Skin of body (tissue), 2 donors: ENCODE measurements around the gene ARAP2. TPM values are rescaled to one million over a fixed set of nuclear protein-coding genes. Genes with fewer than 3 reads are reported as not detected.
"Not testable (repeated sequence)": the region's sequence is repeated elsewhere in the genome, so short reads cannot be mapped to it uniquely, and the experiment has no call there.

Experiments used
- DNase-seq: peaks from one replicate; lab custom pipeline; 2025; lab: John Stamatoyannopoulos, UW
- total RNA-seq: library from RNA; depleted of rRNA; stranded (reverse); fragments of >200 nt; gene quantifications from one replicate; pipeline ENCODE4 v1.2.3, GENCODE V29; 2014

Gene ARAP2
- total RNA-seq, 1 donor from 2014 or later: 48.6 TPM

DNA sequence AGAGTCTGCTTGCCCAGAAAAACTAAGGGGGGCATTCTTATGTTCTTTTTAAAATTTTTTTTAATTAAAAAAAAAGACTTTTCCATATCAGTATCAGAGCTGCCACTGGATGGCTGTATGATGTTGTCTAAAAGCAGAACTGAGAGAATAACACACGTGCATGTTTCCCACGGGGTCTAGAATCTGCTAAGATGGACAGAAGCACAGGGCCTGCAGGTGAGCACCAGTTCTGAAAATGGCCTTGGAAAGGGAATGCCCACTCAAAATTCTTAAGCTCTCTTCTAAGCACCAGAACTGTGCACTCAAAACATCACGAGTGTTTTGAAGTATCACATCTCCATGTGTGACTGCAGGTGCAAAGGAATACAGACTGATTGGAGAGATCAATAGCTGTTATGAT lies 61.1 kb downstream of the ARAP2 start:
- no peak for DNase-seq

DNA sequence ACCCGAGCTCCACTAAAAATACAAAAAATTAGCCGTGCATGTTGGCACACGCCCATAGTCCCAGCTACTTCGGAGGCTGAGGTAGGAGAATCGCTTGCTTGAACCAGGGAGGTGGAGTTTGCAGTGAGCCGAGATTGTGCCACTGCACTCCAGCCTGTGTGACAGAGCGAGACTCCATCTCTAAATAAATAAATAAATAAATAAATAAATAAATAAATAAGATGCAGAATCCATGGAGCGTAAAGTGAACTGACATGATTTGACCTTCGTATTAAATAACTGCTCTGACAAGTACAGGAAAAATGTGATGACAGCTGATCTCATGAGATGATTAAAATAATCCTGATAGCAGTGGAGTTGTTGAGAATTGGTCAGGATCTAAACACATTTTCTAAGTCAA lies 62.0 kb downstream of the ARAP2 start:
- not testable (repeated sequence) for DNase-seq

DNA sequence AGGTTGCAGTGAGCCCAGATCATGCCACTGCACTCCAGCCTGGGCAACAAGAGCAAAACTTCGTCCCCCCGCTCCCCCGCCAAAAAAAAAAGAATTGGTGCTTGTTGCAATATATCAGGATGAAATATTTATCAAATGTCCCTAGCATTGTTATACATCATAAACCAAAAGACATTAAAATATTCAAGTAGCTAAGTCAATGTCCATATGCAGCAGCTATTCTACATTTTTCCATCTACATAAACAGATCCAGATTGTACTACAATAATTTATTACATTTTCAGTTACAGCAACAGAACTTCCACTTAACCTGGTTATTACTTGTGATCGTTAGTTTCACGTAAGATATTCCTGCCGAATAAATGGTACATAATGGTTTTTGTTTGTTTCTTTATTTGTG lies 64.1 kb downstream of the ARAP2 start:
- DNase-seq: no peak

DNA sequence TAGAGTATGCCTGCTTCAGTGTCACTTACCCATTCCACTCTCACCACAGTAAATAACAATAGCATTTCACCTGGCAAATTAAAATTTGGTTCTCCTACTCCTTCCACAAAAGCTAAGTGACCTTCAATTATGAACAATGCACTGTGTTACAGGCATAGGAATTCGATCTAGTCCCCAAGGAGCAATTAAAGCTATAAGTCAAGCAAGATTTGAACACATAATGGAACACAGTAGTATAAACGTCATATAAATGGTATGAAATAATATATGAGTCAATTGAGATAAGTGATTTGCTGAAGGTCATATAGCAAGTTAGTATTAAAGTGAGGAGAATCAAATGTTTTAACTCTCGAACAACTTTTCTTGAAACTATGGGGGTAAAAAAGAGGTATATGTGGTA lies 65.8 kb downstream of the ARAP2 start:
- DNase-seq: no peak

DNA sequence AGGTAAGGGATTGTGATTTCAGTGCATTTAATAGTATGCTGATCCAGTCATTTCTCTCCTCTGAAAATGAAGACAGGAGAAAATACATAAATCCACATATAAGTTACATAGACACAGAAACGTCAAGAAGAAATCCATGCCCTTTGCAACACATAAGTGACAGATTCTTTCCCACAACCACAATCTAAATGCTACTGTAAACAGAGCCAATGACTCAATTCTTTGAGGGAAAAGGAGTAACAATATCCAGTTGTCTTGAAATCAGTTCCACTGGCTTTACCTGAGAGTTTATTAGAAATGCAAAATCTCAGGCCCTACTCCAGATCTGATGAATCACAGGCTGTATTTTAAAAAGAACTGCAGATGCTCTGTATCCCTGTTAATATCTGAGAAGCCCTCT lies 66.4 kb downstream of the ARAP2 start:
- no peak for DNase-seq

DNA sequence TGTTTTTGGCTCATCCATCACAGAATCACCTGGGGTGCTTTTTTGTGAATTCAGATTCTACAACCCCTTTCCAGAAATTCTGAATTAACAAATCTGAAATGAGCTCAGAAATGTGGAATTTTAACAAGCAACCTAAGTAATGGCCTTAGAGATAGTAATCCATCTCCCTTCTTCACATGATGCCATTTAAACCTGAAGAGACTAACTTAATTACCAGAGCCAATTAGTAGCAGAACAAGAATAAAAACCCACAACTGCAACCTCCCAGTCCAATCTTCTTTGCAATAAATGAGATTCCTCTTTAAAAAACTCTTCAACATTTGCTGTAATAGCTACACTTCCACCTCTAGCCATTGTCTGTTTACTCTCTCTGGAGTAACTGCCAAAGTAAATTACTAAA lies 69.7 kb downstream of the ARAP2 start:
- no peak for DNase-seq

DNA sequence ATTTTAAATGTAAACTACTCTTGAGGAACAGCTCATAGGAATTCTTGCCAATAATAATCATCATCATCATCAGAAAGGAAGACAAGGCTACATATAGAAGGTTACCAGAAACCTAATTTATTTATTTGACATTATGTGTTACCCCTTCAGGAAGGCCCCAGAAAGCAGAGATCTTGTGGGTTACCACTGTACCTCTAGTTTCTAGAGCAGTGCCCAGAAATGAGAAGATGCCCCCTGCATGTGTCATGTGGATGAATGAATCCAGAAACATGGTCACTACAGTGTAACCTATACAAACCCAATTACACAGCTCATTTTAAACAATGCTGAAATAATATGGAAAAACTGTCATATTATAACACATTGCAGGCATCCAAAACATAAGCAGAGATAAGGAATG lies 70.4 kb downstream of the ARAP2 start:
- DNase-seq: no peak

DNA sequence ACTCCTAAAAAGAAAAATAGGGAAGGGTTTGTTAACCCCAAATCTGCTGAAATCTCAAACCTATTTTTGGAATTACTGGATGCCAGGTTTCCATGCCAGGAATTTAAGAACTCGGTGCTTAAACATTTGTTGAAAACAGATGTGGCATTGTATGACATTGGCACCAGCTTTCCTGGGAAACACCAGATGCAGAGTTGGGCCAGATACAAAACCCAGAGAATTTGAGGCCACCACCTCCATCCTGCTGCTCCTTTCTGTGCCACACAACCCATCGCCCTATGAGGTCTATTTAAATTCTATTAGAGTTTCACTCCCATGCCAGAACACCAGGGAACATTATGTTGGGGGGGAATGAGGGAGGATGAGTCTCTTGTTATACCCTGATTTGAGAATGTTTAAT lies 71.7 kb downstream of the ARAP2 start:
- no peak for DNase-seq

DNA sequence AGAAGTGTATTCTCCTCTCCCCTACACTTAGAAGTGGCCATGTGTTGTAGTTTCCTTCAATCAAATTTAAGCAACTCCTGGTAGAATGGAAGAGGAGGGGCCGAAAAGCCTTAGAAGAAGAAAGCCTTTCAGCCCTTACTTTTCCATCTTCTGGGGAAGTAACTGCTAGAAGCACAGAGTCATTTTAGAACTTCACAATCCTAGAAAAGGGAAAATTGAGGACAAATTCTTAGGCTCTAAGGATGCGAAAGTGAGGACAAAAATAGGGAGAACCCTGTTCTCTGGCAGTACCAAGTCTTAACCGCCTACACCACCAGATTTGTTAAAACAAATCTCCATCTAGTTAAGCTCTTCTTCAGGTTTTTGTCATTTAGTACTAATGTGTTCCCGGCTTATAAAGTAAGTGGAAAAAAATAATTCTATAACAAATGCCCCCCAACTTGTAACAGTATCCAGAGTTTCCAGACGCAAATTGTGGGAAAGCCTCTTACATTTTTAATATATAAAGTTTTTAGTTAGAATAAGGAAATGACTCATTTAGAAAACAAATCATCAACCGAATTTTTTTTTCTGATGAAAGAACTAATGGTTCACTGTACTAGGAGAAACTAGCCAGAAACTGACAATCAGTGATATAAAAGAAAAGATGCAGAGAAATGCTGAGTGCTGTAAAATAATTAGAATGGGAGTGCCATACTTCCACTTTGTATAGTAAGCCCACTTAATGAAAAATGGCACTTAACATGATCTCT lies 76.0 kb downstream of the ARAP2 start:
- DNase-seq: no peak

DNA sequence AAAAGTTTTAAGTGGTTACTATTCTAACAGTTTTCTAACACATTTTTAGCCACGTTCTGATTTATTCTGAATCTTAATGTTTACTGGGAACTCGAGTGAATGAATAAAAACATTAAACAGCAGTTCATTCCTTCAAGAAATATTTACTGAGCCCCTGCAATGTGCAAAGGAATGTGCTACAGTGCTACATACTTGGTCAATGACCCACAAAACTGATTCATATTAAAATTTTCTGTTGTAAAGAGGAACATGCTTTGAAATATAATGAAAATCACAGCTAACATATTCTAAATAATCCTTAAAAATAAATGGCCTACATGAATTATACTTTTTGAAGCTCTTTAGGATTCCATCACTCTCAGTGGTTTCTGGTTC lies 78.7 kb downstream of the ARAP2 start:
- no peak for DNase-seq

DNA sequence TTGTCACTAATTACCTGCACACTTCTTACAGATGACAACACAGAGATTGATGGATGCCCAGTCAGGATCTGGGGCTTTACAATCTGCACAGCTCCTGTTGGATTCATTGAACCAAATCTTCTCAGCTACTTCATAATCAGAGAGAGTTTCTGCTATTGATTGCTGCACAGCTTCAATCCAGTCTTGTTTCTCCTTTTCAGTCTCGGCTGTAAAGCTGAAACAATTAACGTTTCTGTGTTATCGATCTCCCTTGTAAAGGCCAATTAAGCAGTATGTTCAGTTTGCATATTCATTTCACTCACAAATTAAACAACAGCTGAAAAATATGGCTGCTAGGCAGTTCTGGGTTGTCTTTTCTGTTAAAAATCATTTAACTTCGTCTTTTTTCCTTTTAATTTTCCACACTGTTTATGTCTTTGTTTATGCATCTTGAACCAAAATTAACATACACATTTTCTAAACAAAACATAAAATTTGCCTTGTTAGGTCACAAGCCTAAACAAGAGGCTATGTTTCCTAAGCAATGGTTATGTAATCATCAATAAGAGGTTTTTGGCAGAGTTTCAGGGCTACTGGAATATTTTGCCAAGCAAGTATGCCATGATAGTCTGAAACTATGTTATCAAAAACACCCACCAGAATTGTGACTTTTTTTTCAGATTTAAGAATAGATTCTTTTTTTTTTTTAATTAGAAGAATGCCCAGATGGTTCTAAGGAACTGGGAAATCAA lies 79.2 kb downstream of the ARAP2 start:
- DNase-seq: no peak

DNA sequence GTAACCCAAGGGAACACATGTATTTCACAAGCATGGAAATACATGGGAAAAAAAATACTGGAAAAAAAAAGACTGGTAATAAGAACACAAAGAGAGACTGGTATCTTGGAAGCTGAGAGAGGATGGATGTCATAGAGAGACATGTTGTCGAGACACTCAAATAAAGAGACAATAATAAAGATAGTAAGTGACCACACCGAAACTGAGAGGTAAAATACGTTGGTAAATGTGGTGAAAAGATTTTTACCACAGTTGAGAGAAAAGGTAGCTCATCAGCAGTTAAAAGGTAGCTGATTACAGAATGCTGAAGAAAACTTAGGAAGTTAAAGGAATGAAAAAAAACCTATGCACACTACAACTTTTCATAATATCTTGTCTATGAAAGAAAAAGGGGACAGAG lies 81.1 kb downstream of the ARAP2 start:
- DNase-seq: no peak

DNA sequence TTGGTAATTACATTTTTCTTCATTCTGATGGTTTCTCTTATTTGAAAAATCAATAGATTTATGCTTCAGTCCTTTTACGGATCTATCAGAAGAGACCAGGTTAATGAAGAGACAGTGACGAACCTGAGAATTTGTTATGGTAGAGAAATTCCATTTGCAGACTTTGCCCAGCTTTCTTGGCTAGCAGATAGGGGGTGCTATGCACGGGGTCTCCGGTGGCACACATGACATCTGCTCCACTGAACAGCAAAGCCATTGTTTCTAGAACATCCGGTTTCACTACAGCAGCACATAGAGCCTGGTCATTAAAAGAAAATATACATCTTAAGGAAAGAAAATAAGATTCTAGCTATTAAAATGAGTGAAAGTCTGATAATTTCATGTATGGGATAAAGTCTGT lies 85.1 kb downstream of the ARAP2 start:
- no peak for DNase-seq

DNA sequence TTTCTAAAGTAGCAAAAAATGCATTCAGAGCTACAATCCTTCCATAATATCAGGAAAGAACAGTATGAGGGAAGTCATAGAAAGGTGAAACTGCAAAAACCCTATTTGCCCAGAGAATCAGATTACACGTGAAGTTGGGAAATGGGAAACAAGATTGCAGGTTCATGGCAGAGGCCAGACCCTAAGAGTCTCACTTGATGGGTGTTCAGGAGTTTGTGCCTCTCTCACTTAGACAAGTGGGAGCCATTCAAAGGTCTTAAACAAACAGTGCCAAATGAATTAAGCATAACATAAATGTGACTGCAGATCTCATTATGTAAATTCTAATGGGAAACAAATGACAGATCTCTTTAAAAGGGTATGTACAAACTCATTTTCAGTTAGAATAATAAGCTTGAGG lies 91.6 kb downstream of the ARAP2 start:
- no peak for DNase-seq

DNA sequence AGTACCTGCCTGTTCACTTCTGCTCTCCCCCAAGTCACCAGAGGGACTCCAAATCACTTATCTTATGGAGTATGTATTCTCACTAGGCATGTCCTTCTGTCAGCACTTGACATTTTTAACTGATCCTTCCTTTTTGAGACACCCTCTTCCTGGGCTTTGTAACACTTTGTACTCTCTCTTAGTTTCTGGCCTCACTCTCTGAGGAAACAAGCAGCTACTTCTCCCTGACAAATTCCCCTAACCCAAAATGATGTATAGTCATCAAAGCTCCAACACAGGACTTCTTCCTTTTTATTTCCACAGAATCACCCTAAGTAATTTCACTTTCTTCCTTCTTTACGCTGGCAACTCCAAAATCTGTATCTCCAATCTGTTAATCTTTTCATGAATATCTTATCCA lies 101.8 kb downstream of the ARAP2 start:
- no peak for DNase-seq

DNA sequence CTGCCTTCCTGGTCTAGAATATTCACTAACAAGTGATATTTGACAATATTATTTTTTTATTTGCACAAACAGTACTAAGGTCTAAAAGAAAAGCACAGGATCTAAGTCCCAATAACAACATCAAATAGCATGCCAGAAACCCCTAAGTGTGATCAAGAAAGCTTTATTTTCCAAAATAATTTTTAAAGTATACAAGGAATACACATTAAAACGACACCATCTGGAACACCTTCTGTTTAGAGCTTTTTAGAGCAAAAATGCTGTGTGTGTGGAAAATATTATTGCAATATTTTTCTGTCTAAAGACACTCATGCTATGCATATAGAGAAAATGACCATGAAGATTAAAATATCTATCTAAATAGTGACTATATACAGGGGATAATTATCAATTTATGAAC lies 103.1 kb downstream of the ARAP2 start:
- no peak for DNase-seq

DNA sequence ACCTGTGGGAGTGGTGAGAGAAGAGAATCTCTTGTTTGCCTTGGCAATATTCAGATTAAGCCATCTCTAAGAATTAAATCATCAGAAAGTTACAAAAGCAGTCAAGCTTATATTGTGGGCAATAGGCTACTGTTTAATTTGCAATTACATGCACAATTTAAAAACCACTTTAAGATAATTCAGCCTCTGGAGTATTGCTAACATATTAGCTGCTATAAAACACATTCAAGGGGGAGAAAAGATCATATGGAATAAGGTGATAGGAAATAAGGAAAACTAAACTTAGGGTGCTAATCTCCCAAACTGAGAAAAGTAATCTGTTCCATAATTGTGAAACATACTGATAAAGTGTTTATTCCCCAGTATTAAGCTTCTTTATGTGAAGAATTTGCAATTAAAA lies 103.9 kb downstream of the ARAP2 start:
- no peak for DNase-seq

DNA sequence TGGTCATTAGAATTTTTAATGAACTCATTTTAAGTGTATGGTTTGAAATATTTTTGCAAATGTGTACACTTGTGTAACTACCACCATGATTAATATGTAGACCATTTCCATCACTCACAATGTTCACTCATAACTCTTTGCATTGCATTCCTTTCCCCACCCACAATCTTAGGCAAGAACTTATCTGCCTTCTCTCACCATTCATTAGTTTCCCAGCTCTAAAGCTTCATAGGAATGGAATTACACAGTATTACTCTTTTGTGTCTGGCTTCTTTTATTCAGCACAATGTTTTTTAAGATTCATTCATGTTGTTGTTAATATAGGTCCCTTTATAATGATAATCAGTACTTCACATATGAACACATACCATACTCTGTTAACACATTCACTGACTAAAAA lies 106.1 kb downstream of the ARAP2 start:
- no peak for DNase-seq

DNA sequence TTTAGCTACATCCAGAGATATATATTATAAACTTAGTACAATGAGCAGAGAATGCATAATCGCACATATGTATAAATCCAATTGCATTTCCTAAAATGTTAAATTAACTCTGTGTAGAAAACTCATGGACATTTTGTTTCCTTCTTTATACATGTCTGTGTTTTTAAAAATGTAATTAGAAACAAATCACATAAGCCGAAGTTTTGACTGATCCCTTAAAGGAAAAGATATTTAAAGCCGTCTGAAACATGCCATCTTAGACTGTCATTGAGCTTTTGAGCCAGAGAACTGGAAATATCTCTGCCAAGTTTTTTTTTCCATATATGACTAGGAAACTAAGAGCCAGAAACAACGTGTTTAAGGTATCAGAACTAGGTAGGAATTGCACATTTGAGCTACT lies 107.0 kb downstream of the ARAP2 start:
- no peak for DNase-seq

DNA sequence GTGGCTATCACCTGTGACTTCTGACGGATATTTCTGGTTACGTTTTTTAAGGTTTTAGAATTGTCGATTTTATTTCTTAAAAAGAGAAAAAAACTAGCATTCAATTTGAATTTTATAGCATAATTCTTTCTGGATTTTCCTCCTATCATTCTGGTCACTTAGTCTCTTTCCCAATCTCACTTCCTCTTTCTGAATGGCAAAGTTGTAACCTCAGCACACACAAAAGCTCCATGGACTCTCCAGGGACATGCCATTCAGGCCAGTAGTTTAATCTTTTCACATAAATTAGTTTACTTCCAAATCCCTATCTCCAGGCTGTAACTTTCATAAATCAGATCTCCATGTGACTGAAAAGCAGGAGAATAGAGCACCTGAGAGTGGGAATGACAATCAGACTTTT lies 110.7 kb downstream of the ARAP2 start:
- no peak for DNase-seq

DNA sequence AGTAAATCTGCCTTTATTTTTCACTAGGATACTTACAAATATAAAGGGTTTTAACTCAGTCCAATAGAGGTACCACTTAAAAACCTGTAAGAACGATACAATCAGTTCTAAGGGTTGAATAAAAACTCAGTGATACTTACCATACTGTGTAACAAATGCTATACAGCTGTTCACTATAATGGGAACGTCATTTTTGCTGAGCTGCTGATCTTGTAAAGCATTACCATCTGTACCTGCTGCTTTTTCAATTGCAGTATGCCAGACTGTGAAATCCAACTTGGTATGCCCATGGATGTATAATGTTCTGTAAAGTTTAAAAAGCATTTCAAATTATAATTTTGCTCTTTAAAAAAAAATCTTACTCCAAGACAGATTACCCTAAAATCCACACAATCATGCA lies 111.2 kb downstream of the ARAP2 start:
- DNase-seq: no peak

DNA sequence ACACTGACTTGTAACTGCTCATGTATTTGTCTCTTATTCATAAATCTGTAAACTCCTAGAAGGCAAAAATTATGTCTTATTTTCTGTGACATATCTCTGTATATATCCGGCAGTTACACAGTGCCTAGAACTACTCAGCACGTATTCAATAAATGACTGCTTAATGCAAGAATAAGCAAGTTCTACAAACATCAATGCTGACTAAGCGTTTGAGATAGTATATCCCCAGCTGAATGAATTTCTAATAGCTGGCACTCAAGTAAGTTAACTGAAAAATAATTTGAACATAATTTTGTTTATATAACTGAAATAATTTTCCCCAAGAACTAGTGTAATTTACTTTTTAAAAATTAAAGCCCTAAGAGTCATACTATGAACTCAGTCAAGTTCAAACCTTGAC lies 113.7 kb downstream of the ARAP2 start:
- DNase-seq: no peak

DNA sequence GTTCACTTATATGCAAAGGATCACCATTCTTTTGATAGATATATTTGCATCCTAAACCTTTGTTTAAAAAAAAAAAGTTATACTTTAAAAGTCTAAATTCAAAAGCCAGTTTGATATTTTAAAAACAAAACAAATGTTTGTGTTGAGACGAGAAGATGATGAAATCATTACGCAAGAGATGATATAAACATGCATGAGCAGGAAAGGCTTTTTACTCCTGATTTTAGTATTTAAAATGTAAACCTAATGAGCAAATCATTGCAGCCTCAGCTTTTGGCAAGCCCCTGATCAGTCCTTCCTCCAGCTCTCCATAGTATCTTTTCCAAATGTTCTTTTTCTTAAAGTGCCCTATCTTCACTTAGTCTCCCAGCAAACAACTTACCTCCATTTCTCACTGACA lies 115.6 kb downstream of the ARAP2 start:
- no peak for DNase-seq
